GM18909 (cell line): ENCODE results near the gene FBXO40.

ENCODE experiments used
- ATAC-seq: cut with Tn5 transposase; IDR thresholded peaks from one replicate; pipeline ENCODE4 v1.9.1; 2021; ENCODE audit warnings: mild to moderate bottlenecking; ENCODE audit not compliant: unreplicated experiment, poor library complexity

Gene FBXO40

GRCh38 chr3:121660356-121661171 lies 67.4 kb downstream of the FBXO40 start, which contains the start of gene HCLS1:
TSS of gene HCLS1 (minus strand) at chr3:121660903. CDS start at chr3:121658347, 2,556 bp downstream.
- ATAC-seq, result peak; percentile 86

- no peak for ATAC-seq
These were observed 68.2 kb downstream of the FBXO40 start for GRCh38 chr3:121661376-121661775.

GRCh38 chr3:121662742-121663141 lies 69.6 kb downstream of the FBXO40 start:
- no peak for ATAC-seq

GRCh38 chr3:121663171-121663847 lies 70.1 kb downstream of the FBXO40 start:
- ATAC-seq, result no peak

GRCh38 chr3:121665488-121665887 lies 72.3 kb downstream of the FBXO40 start:
- no peak for ATAC-seq

GRCh38 chr3:121667333-121667732 lies 74.2 kb downstream of the FBXO40 start:
- no peak for ATAC-seq

- no peak for ATAC-seq
These were observed 77.5 kb downstream of the FBXO40 start for GRCh38 chr3:121670676-121671075.

- ATAC-seq, result no peak
These were observed 84.0 kb downstream of the FBXO40 start for GRCh38 chr3:121677141-121677540.
